Heart left ventricle (tissue), 16 donors: ENCODE data around the gene BYSL. TPM values are rescaled to one million over a fixed set of nuclear protein-coding genes. Genes with fewer than 3 reads are reported as not detected.
"Not testable (repeated sequence)": the region's sequence is repeated elsewhere in the genome, so short reads cannot be mapped to it uniquely, and the experiment has no call there.

Source experiments
- ATAC-seq, 4 donors: fragments of 200-7000 bp; cut with Tn5 transposase; one replicate each; pipeline ENCODE4 v1.9.1; 2020 to 2022; ENCODE audit warnings: moderate library complexity in 4 of 4, mild to moderate bottlenecking in 3 of 4, moderate number of reproducible peaks in 1 of 4
- DNase-seq, 5 donors: peaks; one replicate each; pipeline ENCODE4 v3.0.0-alpha.2; 2020
- H3K27ac ChIP-seq, 12 donors: fragments of 200-600 bp; sonication (generic) in 4 of 12; one replicate each; pipeline versions ENCODE4 v1.5.0 to v1.8.0; 2016 to 2022; ENCODE audit warnings: mild to moderate bottlenecking in 2 of 12
- H3K27me3 ChIP-seq, 9 donors: fragments of 200-600 bp; sonication (generic) in 2 of 9; one replicate each; pipeline versions ENCODE4 v1.5.1 to v1.8.0; 2016 to 2022; ENCODE audit warnings: mild to moderate bottlenecking in 3 of 9
- H3K36me3 ChIP-seq, 9 donors: fragments of 200-600 bp; sonication (generic) in 2 of 9; one replicate each; pipeline versions ENCODE4 v1.5.0 to v1.8.0; 2018 to 2022; ENCODE audit warnings: mild to moderate bottlenecking in 2 of 9
- H3K4me1 ChIP-seq, 12 donors: fragments of 200-600 bp; sonication (generic) in 4 of 12; one replicate each; pipeline versions ENCODE4 v1.5.0 to v1.8.0; 2016 to 2022; ENCODE audit warnings: mild to moderate bottlenecking in 3 of 12
- H3K4me3 ChIP-seq, 12 donors: fragments of 200-600 bp; sonication (generic) in 4 of 12; one replicate each; pipeline versions ENCODE4 v1.5.0 to v1.8.0; 2017 to 2022; ENCODE audit warnings: mild to moderate bottlenecking in 9 of 12, moderate library complexity in 4 of 12
- H3K9me3 ChIP-seq, 12 donors: fragments of 200-600 bp; sonication (generic) in 4 of 12; one replicate each; pipeline versions ENCODE4 v1.5.0 to v1.8.0; 2016 to 2022; ENCODE audit warnings: mild to moderate bottlenecking in 1 of 12
- CTCF ChIP-seq, 12 donors: fragments of 200-600 bp; sonication (generic) in 4 of 12; IDR thresholded peaks; one replicate each; pipeline versions ENCODE4 v1.5.0 to v1.8.0; 2018 to 2022; ENCODE audit warnings: antibody characterized with exemption in 12 of 12, mild to moderate bottlenecking in 5 of 12
- POLR2A ChIP-seq, 2 donors: fragments of 450-650 bp; IDR thresholded peaks; one replicate each; pipeline ENCODE4 v1.6.1; 2017; ENCODE audit warnings: antibody characterized with exemption in 2 of 2, mild to moderate bottlenecking in 2 of 2, moderate library complexity in 2 of 2
- WGBS, 4 donors: extraction: QIAGEN DNeasy Blood & Tissue Kit in 2 of 4; methylation state at CpG; one replicate each; pipeline versions ENCODE4 v1.1.5 to v1.1.7; 2013 to 2018; 5-methylcytosine and 5-hydroxymethylcytosine counted together
- intact Hi-C, 10 donors: fragments of 100-400 bp; cut with DNase I; formaldehyde crosslinking; loops; one replicate each; pipeline versions ENCODE4 v1.11.1 to v1.14.2; 2022
- polyA plus RNA-seq, 2 donors: library from polyadenylated mRNA; stranded (reverse); fragments of 200-250 nt; gene quantifications; one replicate each; pipeline ENCODE4 v1.2.3, GENCODE V29; 2013
- total RNA-seq, 9 donors: library from RNA; depleted of rRNA in 2 of 9; stranded (reverse); fragments of >200 nt in 2 of 9; fragmentation: NEBNext Ultra II Directional in 3 of 9; extraction: Animal tissue kit (Norgen Biotek cat#: 25700) in 3 of 9; gene quantifications; one replicate each; pipeline versions ENCODE4 v1.1.0 to v1.2.4, GENCODE V29; 2016 to 2023
- donor health status: ischemic (EF 13 %, LVEDD 7.1; RV severe dilation, severe dysfunction).
- donor health status: healthy with polysubstance abuse.
- donor health status: DM: no; HTN: yes; CAD: no.
- donor health status: DM: no; HTN: no; CAD: no.
- donor health status: ischemic (EF 25% LVEDD 6.9; RV normal size, moderate dysfunction).
- donor health status: ischemic (EF 25% LVEDD 5.7; RV mildly dilated, moderate dysfunction).
- donor health status: healthy.
- donor health status: DM: yes; HTN: yes; CAD: no.
- donor health status: ischemic (EF 35%, LVEDD 5.7; RV mildly dilated, moderate dysfunction).
- donor health status: nonischemic (EF 11% LVEDD 7.7; RV severe dilation, severe dysfunction).
- donor health status: DM: yes; HTN: yes; CAD: no.
- donor health status: PGD.
- donor health status: ischemic (EF 29% LVEDD 5.4; RV normal size, mild dysfunction).
- donor health status: nonischemic (EF 23%, LVEDD 6.1; RV moderate dilation, normal function).

BYSL gene
- total and polyA plus RNA-seq, 11 donors = 4.5 to 26.3 (median 9.2) TPM

- ATAC-seq = peak in 1 of 4 donors; percentile 4
- TF ChIP-seq CTCF (IDR thresholded peaks at IDR 0.05) = no peak
- no peak for TF ChIP-seq POLR2A (IDR thresholded peaks at IDR 0.05)
- intact Hi-C loops = loop anchor here in 4 of 10 donors (5.0 kb wide), 3 partner anchors 100 to 160 kb away; partner anchors contain the start of genes PRICKLE4 (in 2 of the 4) and TOMM6 (in 1 of the 4)
Measured at GRCh38 chr6:41942067-41942851, 21.0 kb downstream of the BYSL start.

GRCh38 chr6:41942882-41943281, 21.6 kb downstream of the BYSL start:
- peaks cover 0 to 12% (median 0%) of the 10 kb centered on the region in 9 donors for H3K36me3 ChIP-seq
- WGBS, 4 donors = 95 to 98% (median 96%) methylated on average over 14 of the region's 14 CpGs
- H3K4me1 ChIP-seq = peaks cover 4 to 49% (median 35%) of the 10 kb centered on the region in 12 donors
- DNase-seq, H3K27me3 ChIP-seq, H3K4me3 ChIP-seq, ATAC-seq, H3K9me3 ChIP-seq: not testable (repeated sequence)
- intact Hi-C loops = loop anchor here in 4 of 10 donors (5.0 kb wide), 3 partner anchors 99 to 161 kb away; partner anchors contain the start of genes PRICKLE4 (in 2 of the 4) and TOMM6 (in 1 of the 4)
- H3K27ac ChIP-seq = peak overlapping the region in 2 of 12 donors; percentile 85 to 94

More at GRCh38 chr6:41942067-41942851, 21.0 kb downstream of the BYSL start:
- peaks cover 4 to 55% (median 39%) of the 10 kb centered on the region in 12 donors for H3K4me1 ChIP-seq
- peak overlapping the region; percentile 21 to 99 (median 88) for H3K4me3 ChIP-seq
- H3K36me3 ChIP-seq = peaks cover 0 to 17% (median 0%) of the 10 kb centered on the region in 9 donors
- no peaks in the 10 kb centered on the region for H3K9me3 ChIP-seq
- peak overlapping the region in 11 of 12 donors; percentile 50 to 95 (median 87) for H3K27ac ChIP-seq
- no peaks in the 10 kb centered on the region for H3K27me3 ChIP-seq
- 42 to 47% (median 44%) methylated on average over 20 of the region's 20 CpGs for WGBS, 4 donors
- DNase-seq = no peak

GRCh38 chr6:41943456-41943855, 22.2 kb downstream of the BYSL start:
- intact Hi-C loops = loop anchor here in 4 of 10 donors (5.0 kb wide), 3 partner anchors 99 to 161 kb away; partner anchors contain the start of genes PRICKLE4 (in 2 of the 4) and TOMM6 (in 1 of the 4)
- H3K4me1 ChIP-seq = peaks cover 4 to 44% (median 29%) of the 10 kb centered on the region in 12 donors
- DNase-seq = no peak
- ATAC-seq = no peak
- peaks cover 0 to 10% (median 0%) of the 10 kb centered on the region in 9 donors for H3K36me3 ChIP-seq
- TF ChIP-seq POLR2A (IDR thresholded peaks at IDR 0.05) (no peak), CTCF (IDR thresholded peaks at IDR 0.05) (no peak)
- no peak overlapping the region for H3K4me3 ChIP-seq
- no peaks in the 10 kb centered on the region for H3K27me3 ChIP-seq
- H3K9me3 ChIP-seq = no peaks in the 10 kb centered on the region
- H3K27ac ChIP-seq = peak overlapping the region in 1 of 12 donors; percentile 40

- intact Hi-C loops = no loop called here
- DNase-seq = no peak
- no peak overlapping the region for H3K4me3 ChIP-seq
- peaks cover 0 to 4% (median 0%) of the 10 kb centered on the region in 9 donors for H3K36me3 ChIP-seq
- ATAC-seq = peak in 1 of 4 donors; percentile 63
- no peaks in the 10 kb centered on the region for H3K9me3 ChIP-seq
- peak overlapping the region in 3 of 12 donors; percentile 22 to 61 (median 27) for H3K27ac ChIP-seq
- peaks cover 0 to 13% (median 1%) of the 10 kb centered on the region in 12 donors for H3K4me1 ChIP-seq
- no peaks in the 10 kb centered on the region for H3K27me3 ChIP-seq
- 75 to 78% (median 77%) methylated on average over 10 of the region's 10 CpGs for WGBS, 4 donors
- TF ChIP-seq POLR2A (IDR thresholded peaks at IDR 0.05) (no peak), CTCF (IDR thresholded peaks at IDR 0.05) (no peak)
Measured at GRCh38 chr6:41947581-41948220, 26.4 kb downstream of the BYSL start.
